MM.1S (cell line): Measurements from ENCODE around the gene GRB10.

Experiments used
- DNase-seq: peaks from one replicate; pipeline ENCODE4 v3.0.0-alpha.2; 2015
- H2AFZ ChIP-seq: fragments of 300-600 bp; sonication (generic); 2 replicates; pipeline ENCODE4 v1.6.0; 2016; ENCODE audit warnings: antibody characterized with exemption, low read length
- H3F3A ChIP-seq: fragments of 300-600 bp; sonication (generic); 2 replicates; pipeline ENCODE4 v1.6.1; 2016; ENCODE audit warnings: mild to moderate bottlenecking, antibody characterized with exemption, low read length, moderate library complexity, mixed read lengths; ENCODE audit not compliant: insufficient read depth
- H3K27ac ChIP-seq: fragments of 300-600 bp; sonication (generic); 2 replicates; pipeline ENCODE4 v1.5.1; 2016; ENCODE audit warnings: mild to moderate bottlenecking, low read length
- H3K27me3 ChIP-seq: fragments of 300-600 bp; sonication (generic); replicated peaks from 2 replicates; pipeline ENCODE4 v1.6.0; 2016; ENCODE audit warnings: low read length; ENCODE audit not compliant: insufficient read depth
- H3K36me3 ChIP-seq: fragments of 300-600 bp; sonication (generic); replicated peaks from 2 replicates; pipeline ENCODE4 v1.6.1; 2016; ENCODE audit warnings: mild to moderate bottlenecking, low read length, mixed read lengths; ENCODE audit not compliant: insufficient read depth
- H3K4me1 ChIP-seq: fragments of 300-600 bp; sonication (generic); 2 replicates; pipeline ENCODE4 v1.6.1; 2016; ENCODE audit warnings: low read length, mixed read lengths
- H3K4me2 ChIP-seq: fragments of 300-600 bp; sonication (generic); 2 replicates; pipeline ENCODE4 v1.6.0; 2016; ENCODE audit warnings: low read depth, low read length
- H3K4me3 ChIP-seq: fragments of 300-600 bp; sonication (generic); 2 replicates; pipeline ENCODE4 v1.5.1; 2016; ENCODE audit warnings: low read length, mixed read lengths
- H3K79me2 ChIP-seq: fragments of 300-600 bp; sonication (generic); 2 replicates; pipeline ENCODE4 v1.6.1; 2016; ENCODE audit warnings: mixed run types, low read length, mixed read lengths
- H3K9ac ChIP-seq: fragments of 300-600 bp; sonication (generic); 2 replicates; pipeline ENCODE4 v1.6.1; 2016; ENCODE audit warnings: low read length, mixed read lengths
- H3K9me2 ChIP-seq: fragments of 300-600 bp; sonication (generic); replicated peaks from 2 replicates; pipeline ENCODE4 v1.6.1; 2016; ENCODE audit warnings: mild to moderate bottlenecking, low read length, mixed read lengths; ENCODE audit not compliant: insufficient read depth
- H3K9me3 ChIP-seq: fragments of 300-600 bp; sonication (generic); replicated peaks from 2 replicates; pipeline ENCODE4 v1.6.1; 2016; ENCODE audit warnings: mild to moderate bottlenecking, low read length, mixed read lengths; ENCODE audit not compliant: insufficient read depth
- H4K20me1 ChIP-seq: fragments of 300-600 bp; sonication (generic); 2 replicates; pipeline ENCODE4 v1.6.1; 2016; ENCODE audit warnings: mild to moderate bottlenecking, low read length, moderate library complexity, mixed read lengths; ENCODE audit not compliant: insufficient read depth
- CTCF ChIP-seq: fragments of 300-600 bp; sonication (generic); IDR thresholded peaks from 2 replicates; pipeline ENCODE4 v1.5.1; 2016; ENCODE audit warnings: antibody characterized with exemption, low read length, mixed read lengths
- EZH2 ChIP-seq: fragments of 300-600 bp; sonication (generic); optimal IDR thresholded peaks from 2 replicates; pipeline ENCODE3; 2017; ENCODE audit warnings: low read depth, mild to moderate bottlenecking, antibody characterized with exemption, low read length, mixed read lengths
- EZH2phosphoT487 ChIP-seq: fragments of 300-600 bp; sonication (generic); IDR thresholded peaks from 2 replicates; pipeline ENCODE4 v1.6.1; 2018; ENCODE audit warnings: antibody characterized with exemption, low read length

GRB10 gene

GRCh38 chr7:50664461-50664922, 118.2 kb downstream of the GRB10 start:
- no peaks in the 10 kb centered on the region for H3K36me3 ChIP-seq
- TF ChIP-seq EZH2, result no peak
- TF ChIP-seq CTCF, result no peak
- TF ChIP-seq EZH2phosphoT487, result no peak
- no peak overlapping the region for H3K4me3 ChIP-seq
- no peaks in the 10 kb centered on the region for H3K9me2 ChIP-seq
- DNase-seq, result no peak
- H3F3A ChIP-seq, result peaks cover 21% of the 10 kb centered on the region
- H3K4me2 ChIP-seq, result 0 out of 2 replicates have a peak overlapping the region, but pooled peaks have one; percentile 8
- H3K27ac ChIP-seq, result no peak overlapping the region
- H3K4me1 ChIP-seq, result peaks cover 52% of the 10 kb centered on the region
- H3K9me3 ChIP-seq, result no peaks in the 10 kb centered on the region
- H2AFZ ChIP-seq, result no peak overlapping the region
- no peaks in the 10 kb centered on the region for H3K27me3 ChIP-seq
- no peaks in the 10 kb centered on the region for H4K20me1 ChIP-seq
- H3K79me2 ChIP-seq, result no peaks in the 10 kb centered on the region
- H3K9ac ChIP-seq, result no peak overlapping the region

- H2AFZ ChIP-seq, result no peak overlapping the region
- no peaks in the 10 kb centered on the region for H4K20me1 ChIP-seq
- no peak for TF ChIP-seq EZH2phosphoT487
- H3F3A ChIP-seq, result peaks cover 21% of the 10 kb centered on the region
- no peaks in the 10 kb centered on the region for H3K27me3 ChIP-seq
- no peak overlapping the region; the same call in 1 of the 2 replicates for H3K27ac ChIP-seq
- no peaks in the 10 kb centered on the region for H3K9me3 ChIP-seq
- DNase-seq, result no peak
- no peak overlapping the region for H3K4me2 ChIP-seq
- no peak overlapping the region for H3K4me3 ChIP-seq
- no peak overlapping the region for H3K9ac ChIP-seq
- H3K79me2 ChIP-seq, result no peaks in the 10 kb centered on the region
- peaks cover 54% of the 10 kb centered on the region for H3K4me1 ChIP-seq
- H3K36me3 ChIP-seq, result no peaks in the 10 kb centered on the region
- no peaks in the 10 kb centered on the region for H3K9me2 ChIP-seq
Observed at GRCh38 chr7:50663396-50664102, 119.1 kb downstream of the GRB10 start.

- no peak overlapping the region for H3K4me3 ChIP-seq
- peak overlapping the region; percentile 71; the same call in 1 of the 2 replicates for H3K27ac ChIP-seq
- H3K36me3 ChIP-seq, result no peaks in the 10 kb centered on the region
- peaks cover 22% of the 10 kb centered on the region for H3F3A ChIP-seq
- no peak for DNase-seq
- no peaks in the 10 kb centered on the region for H4K20me1 ChIP-seq
- H3K9ac ChIP-seq, result no peak overlapping the region
- no peak for TF ChIP-seq EZH2phosphoT487
- TF ChIP-seq EZH2, result no peak
- no peak for TF ChIP-seq CTCF
- H3K27me3 ChIP-seq, result no peaks in the 10 kb centered on the region
- H3K9me2 ChIP-seq, result no peaks in the 10 kb centered on the region
- no peaks in the 10 kb centered on the region for H3K9me3 ChIP-seq
- H3K4me1 ChIP-seq, result peaks cover 59% of the 10 kb centered on the region
- peak overlapping the region; percentile 65; the same call in 1 of the 2 replicates for H3K4me2 ChIP-seq
- no peaks in the 10 kb centered on the region for H3K79me2 ChIP-seq
- peak overlapping the region; percentile 58; the same call in 1 of the 2 replicates for H2AFZ ChIP-seq
Observed at GRCh38 chr7:50662996-50663395, 119.7 kb downstream of the GRB10 start.
